Nephron progenitor cell (in vitro differentiated cells): Measurements from ENCODE around the gene TNFRSF9.
A peak's percentile ranks its signal among the peaks of the same experiment; 100 is the strongest.
"Not testable (repeated sequence)": the region's sequence is repeated elsewhere in the genome, so short reads cannot be mapped to it uniquely, and the experiment has no call there.

Experiments used
- DNase-seq: peaks from one replicate; pipeline ENCODE4 v3.0.0; 2021
- H3K27ac Mint-ChIP-seq: 2 replicates; pipeline ENCODE4 v1.8.0; 2021; ENCODE audit warnings: mild to moderate bottlenecking, moderate library complexity, mixed read lengths
- H3K27me3 Mint-ChIP-seq: 2 replicates; pipeline ENCODE4 v1.8.0; 2021; ENCODE audit warnings: mild to moderate bottlenecking, low read depth, mixed read lengths; ENCODE audit not compliant: poor library complexity
- H3K36me3 Mint-ChIP-seq: 2 replicates; pipeline ENCODE4 v1.8.0; 2021; ENCODE audit warnings: low read depth, mixed read lengths
- H3K4me1 Mint-ChIP-seq: 2 replicates; pipeline ENCODE4 v1.8.0; 2021; ENCODE audit warnings: mixed read lengths
- H3K4me3 Mint-ChIP-seq: 2 replicates; pipeline ENCODE4 v1.8.0; 2021; ENCODE audit warnings: mild to moderate bottlenecking, moderate library complexity, mixed read lengths
- H3K9me3 Mint-ChIP-seq: 2 replicates; pipeline ENCODE4 v1.8.0; 2021; ENCODE audit warnings: mild to moderate bottlenecking, moderate library complexity, mixed read lengths
- TF ChIP-seq, protein P1 (sequence below): fragments of 200-600 bp; sonication (generic); IDR thresholded peaks from 2 replicates; pipeline ENCODE4 v1.5.0; 2021; ENCODE audit warnings: antibody characterized with exemption

TNFRSF9 gene

DNA sequence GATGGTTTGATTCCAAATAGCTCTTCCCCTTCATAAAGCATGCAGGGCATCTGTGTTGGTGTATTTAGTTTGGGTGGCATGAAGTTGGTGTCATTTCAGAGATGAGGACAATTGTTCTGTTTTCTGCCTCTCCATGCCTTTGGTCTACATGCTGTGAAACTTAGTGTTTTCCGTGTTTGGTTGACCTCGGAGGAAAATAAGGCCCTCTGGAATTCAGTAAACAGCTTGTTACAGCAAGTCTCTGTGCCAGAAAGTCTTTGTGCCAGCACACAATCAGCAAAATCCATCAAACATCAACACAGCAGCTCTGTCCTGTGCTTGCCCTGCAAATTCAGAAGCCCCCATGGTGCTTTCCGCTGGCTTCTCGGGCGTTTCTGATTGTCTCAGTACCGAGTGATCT, 30.4 kb upstream of the TNFRSF9 start:
- Mint-ChIP-seq H3K27me3 (peaks cover 3% of the 10 kb centered on the region), H3K9me3 (no peaks in the 10 kb centered on the region), H3K4me1 (peaks cover 6% of the 10 kb centered on the region), H3K36me3 (peaks cover 71% of the 10 kb centered on the region), H3K4me3 (no peak overlapping the region), H3K27ac (no peak overlapping the region)
- TF ChIP-seq, protein P1, sequence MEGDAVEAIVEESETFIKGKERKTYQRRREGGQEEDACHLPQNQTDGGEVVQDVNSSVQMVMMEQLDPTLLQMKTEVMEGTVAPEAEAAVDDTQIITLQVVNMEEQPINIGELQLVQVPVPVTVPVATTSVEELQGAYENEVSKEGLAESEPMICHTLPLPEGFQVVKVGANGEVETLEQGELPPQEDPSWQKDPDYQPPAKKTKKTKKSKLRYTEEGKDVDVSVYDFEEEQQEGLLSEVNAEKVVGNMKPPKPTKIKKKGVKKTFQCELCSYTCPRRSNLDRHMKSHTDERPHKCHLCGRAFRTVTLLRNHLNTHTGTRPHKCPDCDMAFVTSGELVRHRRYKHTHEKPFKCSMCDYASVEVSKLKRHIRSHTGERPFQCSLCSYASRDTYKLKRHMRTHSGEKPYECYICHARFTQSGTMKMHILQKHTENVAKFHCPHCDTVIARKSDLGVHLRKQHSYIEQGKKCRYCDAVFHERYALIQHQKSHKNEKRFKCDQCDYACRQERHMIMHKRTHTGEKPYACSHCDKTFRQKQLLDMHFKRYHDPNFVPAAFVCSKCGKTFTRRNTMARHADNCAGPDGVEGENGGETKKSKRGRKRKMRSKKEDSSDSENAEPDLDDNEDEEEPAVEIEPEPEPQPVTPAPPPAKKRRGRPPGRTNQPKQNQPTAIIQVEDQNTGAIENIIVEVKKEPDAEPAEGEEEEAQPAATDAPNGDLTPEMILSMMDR = no peak
- DNase-seq = no peak

DNA sequence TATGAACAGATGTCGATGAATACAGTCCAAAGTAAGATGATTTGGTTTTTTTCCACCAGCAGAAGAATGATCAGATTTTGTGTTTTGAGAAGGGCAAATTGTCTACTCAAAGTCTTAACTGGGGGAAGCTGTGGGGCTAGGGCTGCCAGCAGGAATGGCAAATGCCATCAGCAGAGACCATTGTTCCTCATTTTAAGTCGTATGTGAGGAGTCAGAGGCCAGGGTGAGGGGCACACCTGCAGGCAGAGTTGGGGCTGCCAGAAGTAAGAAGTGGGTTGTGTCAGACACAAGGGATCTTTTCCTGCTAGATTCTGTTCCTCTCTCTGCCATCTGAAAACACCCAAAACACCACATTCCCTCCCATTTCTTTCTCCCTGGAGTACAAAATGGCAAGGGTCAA, 29.6 kb upstream of the TNFRSF9 start:
- no peak overlapping the region for H3K4me3 Mint-ChIP-seq
- H3K36me3 Mint-ChIP-seq = peaks cover 75% of the 10 kb centered on the region

DNA sequence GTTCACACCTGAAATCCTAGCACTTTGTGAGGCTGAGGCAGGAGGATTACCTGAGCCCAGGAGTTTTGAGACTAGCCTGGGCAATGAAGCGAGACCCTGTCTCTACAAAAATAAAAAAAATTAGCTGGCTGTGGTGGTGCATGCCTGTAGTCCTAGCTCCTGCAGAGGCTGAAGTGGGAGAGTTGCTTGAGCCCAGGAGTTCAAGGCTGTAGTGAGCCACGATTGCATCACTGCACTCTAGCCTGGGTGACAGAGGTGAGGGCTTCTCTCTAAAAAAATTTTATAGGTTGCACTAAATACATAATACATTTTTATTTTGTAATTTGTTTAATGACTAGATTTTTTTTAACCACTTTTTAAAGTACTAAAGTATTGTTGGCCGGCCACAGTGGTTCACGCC, 27.0 kb upstream of the TNFRSF9 start:
- H3K4me1 Mint-ChIP-seq = peaks cover 9% of the 10 kb centered on the region
- peaks cover 3% of the 10 kb centered on the region for H3K27me3 Mint-ChIP-seq
- H3K4me3 Mint-ChIP-seq = no peak overlapping the region
- no peak overlapping the region for H3K27ac Mint-ChIP-seq
- no peaks in the 10 kb centered on the region for H3K9me3 Mint-ChIP-seq
- DNase-seq = no peak
- peaks cover 77% of the 10 kb centered on the region for H3K36me3 Mint-ChIP-seq
- TF ChIP-seq, protein P1 = no peak

More for the DNA sequence above, 29.6 kb upstream of the TNFRSF9 start:
- peaks cover 5% of the 10 kb centered on the region for H3K4me1 Mint-ChIP-seq
- H3K27me3 Mint-ChIP-seq = peaks cover 3% of the 10 kb centered on the region
- peak overlapping the region; percentile 36 for H3K27ac Mint-ChIP-seq
- TF ChIP-seq, protein P1 = no peak
- H3K9me3 Mint-ChIP-seq = no peaks in the 10 kb centered on the region
- no peak for DNase-seq

DNA sequence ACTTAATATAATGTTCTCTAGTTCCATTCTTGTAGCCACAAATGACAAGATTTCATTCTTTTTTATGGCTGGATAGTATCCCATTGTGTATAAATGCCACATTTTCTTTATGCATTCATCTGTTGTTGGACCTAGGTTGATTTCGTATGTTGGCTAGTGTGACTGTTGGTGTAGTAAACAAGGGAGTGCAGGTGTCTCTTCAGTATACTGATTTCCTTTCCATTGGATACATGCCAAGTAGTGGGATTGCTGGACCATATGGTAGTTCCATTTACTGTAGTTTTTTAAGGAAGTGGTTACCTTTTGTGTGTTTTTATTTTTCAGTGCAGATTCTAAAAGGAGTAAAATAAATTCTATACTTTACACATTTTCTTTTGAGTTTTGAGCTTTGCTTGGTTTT, 26.6 kb upstream of the TNFRSF9 start:
- Mint-ChIP-seq H3K27ac (no peak overlapping the region), H3K9me3 (no peaks in the 10 kb centered on the region), H3K4me1 (peaks cover 14% of the 10 kb centered on the region), H3K36me3 (peaks cover 73% of the 10 kb centered on the region), H3K4me3 (no peak overlapping the region), H3K27me3 (peaks cover 3% of the 10 kb centered on the region)
- no peak for DNase-seq
- TF ChIP-seq, protein P1 = no peak

DNA sequence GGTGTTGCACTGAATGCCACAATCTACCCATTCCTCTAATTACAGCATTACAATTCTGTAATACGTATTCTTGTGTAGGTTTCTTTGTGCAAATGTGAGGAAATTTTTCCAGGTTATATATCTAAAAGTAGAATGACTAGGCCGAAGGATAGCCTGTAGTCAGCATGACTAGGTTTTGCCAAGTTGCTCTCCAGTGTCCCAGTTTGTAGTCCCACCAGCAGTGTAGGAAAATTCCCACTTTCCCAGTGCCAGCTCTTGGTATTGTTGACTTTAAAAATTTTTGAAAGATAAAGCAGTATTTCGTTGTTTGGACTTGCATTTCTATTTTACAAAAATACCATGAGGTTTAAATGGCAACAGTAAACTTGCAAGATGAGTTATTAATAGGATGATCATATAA, 23.8 kb upstream of the TNFRSF9 start:
- Mint-ChIP-seq H3K4me3 (no peak overlapping the region), H3K4me1 (peaks cover 30% of the 10 kb centered on the region), H3K9me3 (no peaks in the 10 kb centered on the region), H3K36me3 (peaks cover 48% of the 10 kb centered on the region), H3K27ac (no peak overlapping the region), H3K27me3 (no peaks in the 10 kb centered on the region)
- TF ChIP-seq, protein P1 = no peak
- no peak for DNase-seq

DNA sequence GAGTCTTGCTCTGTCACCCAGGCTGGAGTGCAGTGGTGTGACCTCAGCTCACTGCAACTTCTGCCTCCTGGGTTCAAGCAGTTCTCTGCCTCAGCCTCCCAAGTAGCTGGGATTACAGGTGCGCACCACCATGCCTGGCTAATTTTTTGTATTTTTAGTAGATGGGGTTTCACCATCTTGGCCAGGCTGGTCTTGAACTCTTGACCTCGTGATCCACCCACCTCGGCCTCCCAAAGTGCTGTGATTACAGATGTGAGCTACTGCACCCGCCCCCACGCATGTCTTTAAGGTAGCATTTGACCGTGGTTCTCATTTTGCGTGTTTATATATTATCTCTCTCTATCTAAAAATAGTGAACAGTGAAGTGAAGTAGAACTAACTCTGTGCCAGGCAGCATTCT, 23.2 kb upstream of the TNFRSF9 start:
- DNase-seq, H3K9me3 Mint-ChIP-seq, H3K27ac Mint-ChIP-seq, H3K27me3 Mint-ChIP-seq: not testable (repeated sequence)
- Mint-ChIP-seq H3K36me3 (peaks cover 42% of the 10 kb centered on the region), H3K4me1 (peaks cover 30% of the 10 kb centered on the region), H3K4me3 (peak overlapping the region; percentile 97)

DNA sequence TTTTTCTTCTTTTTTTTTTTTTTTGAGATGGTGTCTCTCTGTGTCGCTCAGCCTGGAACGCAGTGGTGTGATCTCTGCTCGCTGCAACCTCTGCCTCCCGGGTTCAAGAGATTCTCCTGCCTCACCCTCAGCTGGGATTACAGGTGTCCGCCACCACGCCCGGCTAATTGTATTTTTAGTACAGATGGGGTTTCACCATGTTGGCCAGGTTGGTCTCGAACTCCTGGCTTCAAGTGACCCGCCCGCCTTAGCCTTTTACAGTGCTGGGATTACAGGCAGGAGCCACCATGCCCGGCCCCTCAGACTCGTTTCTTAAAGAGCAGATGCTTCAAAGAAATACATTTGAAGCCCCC, 22.7 kb upstream of the TNFRSF9 start:
- peak overlapping the region; percentile 97 for H3K4me3 Mint-ChIP-seq

More for the DNA sequence above, 22.7 kb upstream of the TNFRSF9 start:
- peaks cover 30% of the 10 kb centered on the region for H3K4me1 Mint-ChIP-seq
- H3K9me3 Mint-ChIP-seq, H3K27ac Mint-ChIP-seq, DNase-seq, H3K27me3 Mint-ChIP-seq: not testable (repeated sequence)
- H3K36me3 Mint-ChIP-seq = peaks cover 39% of the 10 kb centered on the region
